GM18505 (cell line): ENCODE results near the gene THAP5.
A peak's percentile ranks its signal among the peaks of the same experiment; 100 is the strongest.
"Not testable (repeated sequence)": the region's sequence is repeated elsewhere in the genome, so short reads cannot be mapped to it uniquely, and the experiment has no call there.

Experiments used
- ATAC-seq: cut with Tn5 transposase; IDR thresholded peaks from one replicate; pipeline ENCODE4 v1.9.1; 2021; ENCODE audit not compliant: unreplicated experiment
- POLR2A ChIP-seq: IDR thresholded peaks from 4 replicates; pipeline ENCODE4 v1.6.1; 2011; ENCODE audit warnings: borderline replicate concordance; ENCODE audit not compliant: insufficient read depth, insufficient read length; ENCODE audit errors: extremely low read depth

The THAP5 gene

DNA sequence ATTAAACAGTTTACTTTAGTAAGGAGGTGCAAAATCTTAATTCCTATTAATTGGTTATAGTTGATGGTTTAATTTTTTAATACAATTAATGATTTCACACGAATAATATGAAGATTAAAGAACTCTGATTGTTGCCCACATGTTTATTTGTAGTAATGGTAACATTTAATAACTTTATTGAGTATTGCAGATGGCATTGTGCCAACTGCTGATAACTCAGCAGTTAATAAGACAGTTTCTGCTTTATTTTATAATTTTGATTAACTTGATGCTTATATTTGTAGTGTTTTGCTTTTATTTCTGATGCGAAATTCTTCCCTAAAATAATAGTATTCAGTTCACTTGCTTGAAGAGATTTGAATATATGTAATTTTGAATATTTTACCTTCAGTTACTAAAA lies 3.0 kb upstream of the THAP5 start:
- no peak for ATAC-seq
- TF ChIP-seq POLR2A = no peak

- peak; percentile 23 for ATAC-seq
- no peak for TF ChIP-seq POLR2A
Observed at GRCh38 chr7:108570146-108570755, 745 bp upstream of the THAP5 start.

- no peak for TF ChIP-seq POLR2A
Observed at GRCh38 chr7:108568801-108569380, 615 bp downstream of the THAP5 start.

GRCh38 chr7:108565987-108566386 lies 3.5 kb downstream of the THAP5 start:
- ATAC-seq = no peak
- no peak for TF ChIP-seq POLR2A

More at GRCh38 chr7:108568801-108569380, 615 bp downstream of the THAP5 start:
- ATAC-seq = no peak

DNA sequence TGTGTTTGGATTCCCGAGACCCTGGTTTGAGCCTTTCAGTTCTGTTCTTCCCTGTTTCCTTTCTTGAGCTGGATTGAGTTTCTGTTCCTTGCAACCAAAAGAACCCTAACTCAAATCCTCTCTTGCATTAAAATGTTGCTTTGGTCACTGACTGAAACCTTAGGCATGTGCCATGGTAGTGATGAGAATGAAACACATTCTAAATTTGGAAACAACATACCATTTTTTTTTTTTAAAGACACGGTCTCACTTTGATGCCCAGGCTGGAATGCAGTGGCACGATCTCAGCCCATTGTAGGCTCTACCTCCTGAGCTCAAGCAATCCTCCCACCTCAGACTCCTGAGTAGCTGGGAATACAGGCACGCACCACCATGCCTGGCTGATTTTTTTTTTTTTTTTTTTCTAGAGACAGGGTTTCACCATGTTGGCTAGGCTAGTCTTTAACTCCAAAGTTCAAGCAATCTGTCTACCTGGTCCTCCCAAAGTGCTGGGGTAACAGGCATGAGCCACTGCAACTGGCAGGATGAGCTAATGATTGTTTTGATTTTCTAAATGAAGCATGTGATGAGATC lies 8.4 kb downstream of the THAP5 start:
- TF ChIP-seq POLR2A = no peak
- no peak for ATAC-seq

- ATAC-seq = no peak
- TF ChIP-seq POLR2A = no peak
Observed at GRCh38 chr7:108559253-108559652, 10.3 kb downstream of the THAP5 start.

DNA sequence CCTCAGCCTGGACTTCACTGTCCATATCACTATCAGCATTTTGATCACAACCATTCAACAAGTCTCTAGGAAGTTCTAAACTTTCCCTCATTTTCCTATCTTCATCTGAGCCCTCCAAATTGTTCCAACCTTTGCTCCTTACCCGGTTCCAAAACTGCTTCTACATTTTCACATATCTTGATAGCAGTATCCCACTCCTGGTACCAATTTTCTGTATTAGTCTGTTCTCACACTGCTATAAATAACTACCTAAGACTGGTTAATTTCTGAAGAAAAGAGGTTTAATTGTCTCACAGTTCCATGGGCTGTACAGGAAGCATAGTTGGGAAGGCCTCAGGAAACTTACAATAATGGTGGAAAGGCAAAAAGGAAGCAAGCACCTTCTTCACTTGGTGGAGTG lies 11.9 kb downstream of the THAP5 start:
- no peak for ATAC-seq
- TF ChIP-seq POLR2A = no peak

- ATAC-seq = no peak
- TF ChIP-seq POLR2A = no peak
Observed at GRCh38 chr7:108557191-108557590, 12.3 kb downstream of the THAP5 start.

DNA sequence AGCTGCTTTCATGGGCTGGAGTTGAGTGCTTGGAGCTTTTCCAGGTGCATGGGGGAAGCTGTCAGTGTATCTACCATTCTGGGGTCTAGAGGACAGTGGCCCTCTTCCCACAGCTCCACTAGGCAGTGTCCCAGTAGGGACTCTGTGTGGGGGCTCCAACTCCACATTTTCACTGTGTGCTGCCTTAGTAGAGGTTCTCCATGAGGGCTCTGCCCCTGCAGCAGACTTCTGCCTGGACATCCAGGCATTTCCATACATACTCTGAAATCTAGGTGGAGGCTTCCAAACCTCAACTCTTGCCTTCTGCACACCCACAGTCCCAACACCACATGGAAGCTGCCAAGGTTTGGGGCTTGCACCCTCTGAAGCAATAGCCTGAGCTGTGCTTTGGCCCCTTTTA lies 12.8 kb downstream of the THAP5 start:
- not testable (repeated sequence) for ATAC-seq

DNA sequence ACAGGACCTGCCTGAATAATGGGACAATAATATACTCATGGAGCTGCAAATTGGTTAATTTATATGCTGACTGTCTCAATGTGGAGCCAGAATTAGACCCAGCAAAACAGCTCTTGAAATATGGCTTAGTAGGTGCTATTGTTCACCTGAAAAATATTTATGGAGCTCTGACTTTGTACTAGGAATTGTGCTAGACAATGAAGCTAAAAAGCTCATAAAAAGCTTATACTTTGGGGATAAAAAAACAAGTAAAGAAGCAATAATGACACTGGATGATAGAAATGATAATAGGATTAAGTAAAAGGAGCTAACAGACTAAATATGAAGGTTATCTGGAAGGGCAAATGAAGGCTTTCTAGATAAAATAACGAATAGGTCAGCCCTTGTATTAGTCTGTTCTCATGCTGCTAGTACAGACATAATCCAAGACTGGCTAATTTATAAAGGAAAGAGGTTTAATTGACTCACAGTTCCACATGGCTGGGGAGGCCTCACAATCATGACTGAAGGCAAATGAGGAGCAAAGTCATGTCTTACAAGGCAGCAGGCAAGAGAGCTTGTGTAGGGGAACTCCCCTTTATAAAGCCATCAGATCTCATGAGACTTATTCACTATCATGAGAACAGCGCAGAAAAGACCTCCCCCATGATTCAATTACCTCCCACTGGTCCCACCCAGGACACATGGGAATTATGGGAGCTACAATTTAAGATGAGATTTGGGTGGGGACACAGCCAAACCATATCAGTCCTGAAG lies 21.2 kb downstream of the THAP5 start:
- ATAC-seq = not testable (repeated sequence)

GRCh38 chr7:108541478-108541877 lies 28.0 kb downstream of the THAP5 start:
- ATAC-seq = no peak
- no peak for TF ChIP-seq POLR2A

DNA sequence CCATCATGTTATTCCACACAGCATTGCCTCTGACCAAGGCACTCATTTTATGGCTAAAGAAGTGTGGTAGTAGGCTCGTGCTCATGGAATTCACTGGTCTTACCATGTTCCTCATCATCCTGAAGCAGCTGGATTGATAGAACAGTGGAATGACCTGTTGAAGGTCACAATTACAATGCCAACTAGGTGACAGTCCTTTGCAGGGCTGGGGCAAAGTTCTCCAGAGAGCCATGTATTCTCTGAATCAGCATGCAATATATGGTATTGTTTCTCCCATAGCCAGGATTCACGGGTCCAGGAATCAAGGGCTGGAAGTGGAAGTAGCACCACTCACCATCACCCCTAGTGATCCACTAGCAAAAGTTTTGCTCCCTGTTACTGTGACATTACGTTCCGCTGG lies 30.8 kb downstream of the THAP5 start:
- not testable (repeated sequence) for ATAC-seq

GRCh38 chr7:108538236-108538635 lies 31.3 kb downstream of the THAP5 start:
- not testable (repeated sequence) for ATAC-seq

- no peak for TF ChIP-seq POLR2A
- ATAC-seq = no peak
Observed at GRCh38 chr7:108537229-108537628, 32.3 kb downstream of the THAP5 start.
